PC-9 (cell line): ENCODE measurements around the gene EXD3.

Source experiments
- EZH2 ChIP-seq: fragments of 200-600 bp; sonication (generic); IDR thresholded peaks from 2 replicates; pipeline ENCODE4 v1.8.0; 2017; ENCODE audit warnings: antibody characterized with exemption, low read depth
- TF ChIP-seq, protein P1 (sequence below): fragments of 200-600 bp; sonication (generic); conservative IDR thresholded peaks from 2 replicates; pipeline ENCODE4 v1.6.1; 2017; ENCODE audit warnings: mixed run types, antibody characterized with exemption, mild to moderate bottlenecking, moderate library complexity

DNA sequence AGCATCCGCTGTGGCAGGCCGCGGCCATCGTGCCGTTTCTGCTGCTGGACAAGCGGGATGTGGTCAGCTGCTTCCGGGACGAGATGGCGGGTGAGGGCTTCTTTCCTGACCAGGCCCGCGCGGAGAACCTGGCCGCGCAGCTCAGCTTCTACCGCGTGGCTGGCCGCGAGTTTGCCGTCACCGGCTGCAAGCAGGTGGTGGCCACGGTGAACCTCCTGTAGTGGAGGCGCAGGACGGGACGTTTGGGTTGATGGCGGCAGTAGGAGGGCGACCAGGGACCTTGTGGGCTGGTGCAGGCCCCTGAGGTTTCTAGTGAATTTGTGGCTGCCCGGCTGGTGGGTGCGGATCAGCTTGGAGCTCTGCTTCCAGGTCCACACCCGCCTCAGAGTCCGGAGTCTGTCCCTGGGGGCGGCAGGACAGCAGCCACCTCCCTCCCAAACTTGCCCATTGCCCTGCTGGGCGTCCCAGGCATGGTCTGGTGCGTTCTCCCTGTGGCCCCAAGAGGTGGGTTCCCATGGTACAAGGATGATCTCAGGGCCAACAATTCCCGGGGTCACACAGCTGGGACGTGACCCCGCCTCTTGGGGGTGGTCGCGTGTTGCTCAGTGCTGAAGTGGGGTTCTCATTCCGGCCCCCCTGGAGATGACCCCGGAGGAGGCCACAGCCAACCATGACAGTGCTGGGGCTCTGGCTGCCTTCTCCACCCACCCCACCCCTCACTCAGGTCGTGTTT is 143.1 kb downstream of the EXD3 start:
- TF ChIP-seq, protein P1, sequence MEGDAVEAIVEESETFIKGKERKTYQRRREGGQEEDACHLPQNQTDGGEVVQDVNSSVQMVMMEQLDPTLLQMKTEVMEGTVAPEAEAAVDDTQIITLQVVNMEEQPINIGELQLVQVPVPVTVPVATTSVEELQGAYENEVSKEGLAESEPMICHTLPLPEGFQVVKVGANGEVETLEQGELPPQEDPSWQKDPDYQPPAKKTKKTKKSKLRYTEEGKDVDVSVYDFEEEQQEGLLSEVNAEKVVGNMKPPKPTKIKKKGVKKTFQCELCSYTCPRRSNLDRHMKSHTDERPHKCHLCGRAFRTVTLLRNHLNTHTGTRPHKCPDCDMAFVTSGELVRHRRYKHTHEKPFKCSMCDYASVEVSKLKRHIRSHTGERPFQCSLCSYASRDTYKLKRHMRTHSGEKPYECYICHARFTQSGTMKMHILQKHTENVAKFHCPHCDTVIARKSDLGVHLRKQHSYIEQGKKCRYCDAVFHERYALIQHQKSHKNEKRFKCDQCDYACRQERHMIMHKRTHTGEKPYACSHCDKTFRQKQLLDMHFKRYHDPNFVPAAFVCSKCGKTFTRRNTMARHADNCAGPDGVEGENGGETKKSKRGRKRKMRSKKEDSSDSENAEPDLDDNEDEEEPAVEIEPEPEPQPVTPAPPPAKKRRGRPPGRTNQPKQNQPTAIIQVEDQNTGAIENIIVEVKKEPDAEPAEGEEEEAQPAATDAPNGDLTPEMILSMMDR, result no peak
- TF ChIP-seq EZH2, result no peak
